D721Med (cell line): Measurements from ENCODE around the gene OPA1.

ENCODE experiments used
- DNase-seq: peaks from one replicate; pipeline ENCODE4 v3.0.0; 2011; ENCODE audit warnings: low spot score; ENCODE audit not compliant: insufficient read length
- FAIRE-seq: peaks from 2 replicates; lab custom pipeline; 2011; peaks lifted over from hg19 to GRCh38; lab: Jason Lieb, UNC
- CTCF ChIP-seq: IDR thresholded peaks from 2 replicates; pipeline ENCODE4 v1.5.1; 2012; ENCODE audit warnings: mild to moderate bottlenecking, control low read depth; ENCODE audit not compliant: insufficient read depth; ENCODE audit errors: missing control alignments

The OPA1 gene

GRCh38 chr3:193589129-193589528 is 3.9 kb upstream of the OPA1 start:
- FAIRE-seq (no peak), DNase-seq (no peak)
- no peak for TF ChIP-seq CTCF

- no peak for TF ChIP-seq CTCF
- FAIRE-seq = no peak
- no peak for DNase-seq
These were observed 3.4 kb upstream of the OPA1 start for GRCh38 chr3:193589616-193590015.

- no peak for DNase-seq
- no peak for FAIRE-seq
- no peak for TF ChIP-seq CTCF
These were observed 2.7 kb upstream of the OPA1 start for GRCh38 chr3:193590088-193590856.

- no peak for DNase-seq
- no peak for TF ChIP-seq CTCF
- no peak for FAIRE-seq
These were observed 641 bp downstream of the OPA1 start for GRCh38 chr3:193593668-193594030.

GRCh38 chr3:193594946-193595689 is 2.1 kb downstream of the OPA1 start:
- no peak for TF ChIP-seq CTCF
- DNase-seq (no peak), FAIRE-seq (no peak)

- TF ChIP-seq CTCF = no peak
- DNase-seq = no peak
These were observed 3.0 kb downstream of the OPA1 start for GRCh38 chr3:193595939-193596487.

More at GRCh38 chr3:193595939-193596487, 3.0 kb downstream of the OPA1 start:
- FAIRE-seq = no peak
